TTC549 (cell line): ENCODE data around the gene COL27A1.
"Not testable (repeated sequence)": the region's sequence is repeated elsewhere in the genome, so short reads cannot be mapped to it uniquely, and the experiment has no call there.

ENCODE experiments used
- FAIRE-seq: peaks from 2 replicates; lab custom pipeline; 2012; peaks lifted over from hg19 to GRCh38; lab: Jason Lieb, UNC

The COL27A1 gene

GRCh38 chr9:114185570-114186490, 30.5 kb downstream of the COL27A1 start:
- FAIRE-seq: no peak

- no peak for FAIRE-seq
Measured at GRCh38 chr9:114186605-114187289, 31.4 kb downstream of the COL27A1 start.

GRCh38 chr9:114187827-114188226, 32.5 kb downstream of the COL27A1 start:
- FAIRE-seq: no peak

GRCh38 chr9:114189823-114190562, 34.7 kb downstream of the COL27A1 start:
- no peak for FAIRE-seq

GRCh38 chr9:114190563-114190905, 35.2 kb downstream of the COL27A1 start:
- no peak for FAIRE-seq

- not testable (repeated sequence) for FAIRE-seq
Measured at GRCh38 chr9:114191402-114191801, 36.1 kb downstream of the COL27A1 start.

- no peak for FAIRE-seq
Measured at GRCh38 chr9:114192539-114192938, 37.2 kb downstream of the COL27A1 start.

GRCh38 chr9:114193090-114193489, 37.8 kb downstream of the COL27A1 start:
- FAIRE-seq: no peak

- no peak for FAIRE-seq
Measured at GRCh38 chr9:114196117-114196516, 40.8 kb downstream of the COL27A1 start.

GRCh38 chr9:114196979-114197622, 41.8 kb downstream of the COL27A1 start:
- no peak for FAIRE-seq

GRCh38 chr9:114198249-114199040, 43.1 kb downstream of the COL27A1 start:
- no peak for FAIRE-seq

GRCh38 chr9:114200721-114201300, 45.5 kb downstream of the COL27A1 start:
- FAIRE-seq: no peak

GRCh38 chr9:114202396-114202795, 47.1 kb downstream of the COL27A1 start:
- FAIRE-seq: no peak

GRCh38 chr9:114202849-114203248, 47.5 kb downstream of the COL27A1 start:
- no peak for FAIRE-seq

GRCh38 chr9:114203410-114204140, 48.2 kb downstream of the COL27A1 start:
- FAIRE-seq: no peak

GRCh38 chr9:114204265-114204664, 48.9 kb downstream of the COL27A1 start:
- FAIRE-seq: no peak

- no peak for FAIRE-seq
Measured at GRCh38 chr9:114205171-114206015, 50.1 kb downstream of the COL27A1 start.

GRCh38 chr9:114206221-114206789, 51.0 kb downstream of the COL27A1 start:
- FAIRE-seq: no peak
